ENCODE data around the gene ANOS1. TPM values are rescaled to one million over a fixed set of nuclear protein-coding genes. Genes with fewer than 3 reads are reported as not detected.

Gene ANOS1
- total and polyA plus RNA-seq, 2 of the 8 experiments (the other 6 are each of a cell fraction or from before 2014, with no cell fraction given): 34.4 to 59.0 TPM

DNA sequence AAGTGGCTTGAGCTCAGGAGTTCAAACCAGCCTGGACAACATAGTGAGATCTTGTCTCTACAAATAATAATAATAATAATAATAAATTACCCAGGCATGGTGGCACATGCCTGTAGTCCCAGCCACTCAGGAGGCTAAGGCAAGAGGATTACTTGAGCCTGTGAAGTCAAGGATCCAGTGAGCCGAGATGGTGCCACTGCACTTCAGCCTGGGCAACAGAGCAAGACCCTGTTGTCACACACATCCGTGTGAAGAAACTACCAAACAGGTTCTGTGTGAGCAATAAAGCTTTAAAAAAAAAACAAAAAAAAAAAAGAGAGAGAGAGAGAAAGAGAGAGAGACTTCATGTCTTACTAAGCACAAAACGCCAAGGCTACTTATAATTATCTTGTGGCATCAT is 42.5 kb downstream of the ANOS1 start (continued):
- TF ChIP-seq, protein P1, sequence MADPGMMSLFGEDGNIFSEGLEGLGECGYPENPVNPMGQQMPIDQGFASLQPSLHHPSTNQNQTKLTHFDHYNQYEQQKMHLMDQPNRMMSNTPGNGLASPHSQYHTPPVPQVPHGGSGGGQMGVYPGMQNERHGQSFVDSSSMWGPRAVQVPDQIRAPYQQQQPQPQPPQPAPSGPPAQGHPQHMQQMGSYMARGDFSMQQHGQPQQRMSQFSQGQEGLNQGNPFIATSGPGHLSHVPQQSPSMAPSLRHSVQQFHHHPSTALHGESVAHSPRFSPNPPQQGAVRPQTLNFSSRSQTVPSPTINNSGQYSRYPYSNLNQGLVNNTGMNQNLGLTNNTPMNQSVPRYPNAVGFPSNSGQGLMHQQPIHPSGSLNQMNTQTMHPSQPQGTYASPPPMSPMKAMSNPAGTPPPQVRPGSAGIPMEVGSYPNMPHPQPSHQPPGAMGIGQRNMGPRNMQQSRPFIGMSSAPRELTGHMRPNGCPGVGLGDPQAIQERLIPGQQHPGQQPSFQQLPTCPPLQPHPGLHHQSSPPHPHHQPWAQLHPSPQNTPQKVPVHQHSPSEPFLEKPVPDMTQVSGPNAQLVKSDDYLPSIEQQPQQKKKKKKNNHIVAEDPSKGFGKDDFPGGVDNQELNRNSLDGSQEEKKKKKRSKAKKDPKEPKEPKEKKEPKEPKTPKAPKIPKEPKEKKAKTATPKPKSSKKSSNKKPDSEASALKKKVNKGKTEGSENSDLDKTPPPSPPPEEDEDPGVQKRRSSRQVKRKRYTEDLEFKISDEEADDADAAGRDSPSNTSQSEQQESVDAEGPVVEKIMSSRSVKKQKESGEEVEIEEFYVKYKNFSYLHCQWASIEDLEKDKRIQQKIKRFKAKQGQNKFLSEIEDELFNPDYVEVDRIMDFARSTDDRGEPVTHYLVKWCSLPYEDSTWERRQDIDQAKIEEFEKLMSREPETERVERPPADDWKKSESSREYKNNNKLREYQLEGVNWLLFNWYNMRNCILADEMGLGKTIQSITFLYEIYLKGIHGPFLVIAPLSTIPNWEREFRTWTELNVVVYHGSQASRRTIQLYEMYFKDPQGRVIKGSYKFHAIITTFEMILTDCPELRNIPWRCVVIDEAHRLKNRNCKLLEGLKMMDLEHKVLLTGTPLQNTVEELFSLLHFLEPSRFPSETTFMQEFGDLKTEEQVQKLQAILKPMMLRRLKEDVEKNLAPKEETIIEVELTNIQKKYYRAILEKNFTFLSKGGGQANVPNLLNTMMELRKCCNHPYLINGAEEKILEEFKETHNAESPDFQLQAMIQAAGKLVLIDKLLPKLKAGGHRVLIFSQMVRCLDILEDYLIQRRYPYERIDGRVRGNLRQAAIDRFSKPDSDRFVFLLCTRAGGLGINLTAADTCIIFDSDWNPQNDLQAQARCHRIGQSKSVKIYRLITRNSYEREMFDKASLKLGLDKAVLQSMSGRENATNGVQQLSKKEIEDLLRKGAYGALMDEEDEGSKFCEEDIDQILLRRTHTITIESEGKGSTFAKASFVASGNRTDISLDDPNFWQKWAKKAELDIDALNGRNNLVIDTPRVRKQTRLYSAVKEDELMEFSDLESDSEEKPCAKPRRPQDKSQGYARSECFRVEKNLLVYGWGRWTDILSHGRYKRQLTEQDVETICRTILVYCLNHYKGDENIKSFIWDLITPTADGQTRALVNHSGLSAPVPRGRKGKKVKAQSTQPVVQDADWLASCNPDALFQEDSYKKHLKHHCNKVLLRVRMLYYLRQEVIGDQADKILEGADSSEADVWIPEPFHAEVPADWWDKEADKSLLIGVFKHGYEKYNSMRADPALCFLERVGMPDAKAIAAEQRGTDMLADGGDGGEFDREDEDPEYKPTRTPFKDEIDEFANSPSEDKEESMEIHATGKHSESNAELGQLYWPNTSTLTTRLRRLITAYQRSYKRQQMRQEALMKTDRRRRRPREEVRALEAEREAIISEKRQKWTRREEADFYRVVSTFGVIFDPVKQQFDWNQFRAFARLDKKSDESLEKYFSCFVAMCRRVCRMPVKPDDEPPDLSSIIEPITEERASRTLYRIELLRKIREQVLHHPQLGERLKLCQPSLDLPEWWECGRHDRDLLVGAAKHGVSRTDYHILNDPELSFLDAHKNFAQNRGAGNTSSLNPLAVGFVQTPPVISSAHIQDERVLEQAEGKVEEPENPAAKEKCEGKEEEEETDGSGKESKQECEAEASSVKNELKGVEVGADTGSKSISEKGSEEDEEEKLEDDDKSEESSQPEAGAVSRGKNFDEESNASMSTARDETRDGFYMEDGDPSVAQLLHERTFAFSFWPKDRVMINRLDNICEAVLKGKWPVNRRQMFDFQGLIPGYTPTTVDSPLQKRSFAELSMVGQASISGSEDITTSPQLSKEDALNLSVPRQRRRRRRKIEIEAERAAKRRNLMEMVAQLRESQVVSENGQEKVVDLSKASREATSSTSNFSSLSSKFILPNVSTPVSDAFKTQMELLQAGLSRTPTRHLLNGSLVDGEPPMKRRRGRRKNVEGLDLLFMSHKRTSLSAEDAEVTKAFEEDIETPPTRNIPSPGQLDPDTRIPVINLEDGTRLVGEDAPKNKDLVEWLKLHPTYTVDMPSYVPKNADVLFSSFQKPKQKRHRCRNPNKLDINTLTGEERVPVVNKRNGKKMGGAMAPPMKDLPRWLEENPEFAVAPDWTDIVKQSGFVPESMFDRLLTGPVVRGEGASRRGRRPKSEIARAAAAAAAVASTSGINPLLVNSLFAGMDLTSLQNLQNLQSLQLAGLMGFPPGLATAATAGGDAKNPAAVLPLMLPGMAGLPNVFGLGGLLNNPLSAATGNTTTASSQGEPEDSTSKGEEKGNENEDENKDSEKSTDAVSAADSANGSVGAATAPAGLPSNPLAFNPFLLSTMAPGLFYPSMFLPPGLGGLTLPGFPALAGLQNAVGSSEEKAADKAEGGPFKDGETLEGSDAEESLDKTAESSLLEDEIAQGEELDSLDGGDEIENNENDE (IDR thresholded peaks at IDR 0.05; ENCODE audit: insufficient replicate concordance, low read length): no peak
